Osteocyte (in vitro differentiated cells): ENCODE results near the gene SERPINA1. TPM values are rescaled to one million over a fixed set of nuclear protein-coding genes. Genes with fewer than 3 reads are reported as not detected.
A peak's percentile ranks its signal among the peaks of the same experiment; 100 is the strongest.
"Not testable (repeated sequence)": the region's sequence is repeated elsewhere in the genome, so short reads cannot be mapped to it uniquely, and the experiment has no call there.

Source experiments
- DNase-seq: peaks from one replicate; pipeline ENCODE4 v3.0.0; 2021; ENCODE audit warnings: mixed read lengths; ENCODE audit not compliant: unreplicated experiment; ENCODE audit errors: extremely low spot score
- H3K27ac Mint-ChIP-seq: one replicate; pipeline ENCODE4 v1.8.0; 2021; ENCODE audit warnings: mild to moderate bottlenecking, mixed read lengths; ENCODE audit not compliant: unreplicated experiment
- H3K27me3 Mint-ChIP-seq: one replicate; pipeline ENCODE4 v1.8.0; 2021; ENCODE audit warnings: mixed read lengths; ENCODE audit not compliant: unreplicated experiment
- H3K36me3 Mint-ChIP-seq: one replicate; pipeline ENCODE4 v1.8.0; 2021; ENCODE audit warnings: mixed read lengths; ENCODE audit not compliant: unreplicated experiment
- H3K4me1 Mint-ChIP-seq: one replicate; pipeline ENCODE4 v1.8.0; 2021; ENCODE audit warnings: mixed read lengths; ENCODE audit not compliant: unreplicated experiment
- H3K4me3 Mint-ChIP-seq: one replicate; pipeline ENCODE4 v1.8.0; 2021; ENCODE audit warnings: mild to moderate bottlenecking, moderate library complexity, mixed read lengths; ENCODE audit not compliant: unreplicated experiment
- H3K9me3 Mint-ChIP-seq: one replicate; pipeline ENCODE4 v1.8.0; 2021; ENCODE audit warnings: mixed read lengths; ENCODE audit not compliant: unreplicated experiment
- CTCF ChIP-seq: fragments of 200-600 bp; sonication (generic); IDR thresholded peaks from 2 replicates; pipeline ENCODE4 v1.5.0; 2021; ENCODE audit warnings: antibody characterized with exemption, mild to moderate bottlenecking, moderate library complexity
- total RNA-seq: library from RNA; stranded (reverse); gene quantifications from 2 replicates; pipeline ENCODE4 v1.2.1, GENCODE V29; 2021

The SERPINA1 gene
- total RNA-seq, 1 donor from 2014 or later = not detected

- peaks cover 45% of the 10 kb centered on the region for H3K27me3 Mint-ChIP-seq
- no peak overlapping the region for H3K4me3 Mint-ChIP-seq
- no peaks in the 10 kb centered on the region for H3K4me1 Mint-ChIP-seq
- DNase-seq = no peak
- H3K27ac Mint-ChIP-seq = no peak overlapping the region
- no peaks in the 10 kb centered on the region for H3K9me3 Mint-ChIP-seq
- peak; percentile 78 for TF ChIP-seq CTCF
- H3K36me3 Mint-ChIP-seq = no peaks in the 10 kb centered on the region
These were observed 35.2 kb upstream of the SERPINA1 start for GRCh38 chr14:94423453-94424056.

GRCh38 chr14:94421316-94421715 lies 32.9 kb upstream of the SERPINA1 start:
- no peaks in the 10 kb centered on the region for H3K9me3 Mint-ChIP-seq
- no peak overlapping the region for H3K4me3 Mint-ChIP-seq
- H3K27ac Mint-ChIP-seq = no peak overlapping the region

GRCh38 chr14:94417497-94418205 lies 29.2 kb upstream of the SERPINA1 start:
- H3K27ac Mint-ChIP-seq, DNase-seq, H3K4me1 Mint-ChIP-seq, H3K4me3 Mint-ChIP-seq, H3K36me3 Mint-ChIP-seq, H3K9me3 Mint-ChIP-seq: not testable (repeated sequence)
- H3K27me3 Mint-ChIP-seq = peaks cover 35% of the 10 kb centered on the region

More at GRCh38 chr14:94421316-94421715, 32.9 kb upstream of the SERPINA1 start:
- no peak for TF ChIP-seq CTCF
- Mint-ChIP-seq H3K36me3 (no peaks in the 10 kb centered on the region), H3K27me3 (peaks cover 42% of the 10 kb centered on the region), H3K4me1 (no peaks in the 10 kb centered on the region)
- DNase-seq = no peak

GRCh38 chr14:94412671-94413638 lies 24.6 kb upstream of the SERPINA1 start:
- TF ChIP-seq CTCF = no peak
- no peaks in the 10 kb centered on the region for H3K9me3 Mint-ChIP-seq
- DNase-seq = no peak
- peaks cover 21% of the 10 kb centered on the region for H3K27me3 Mint-ChIP-seq
- H3K4me1 Mint-ChIP-seq = no peaks in the 10 kb centered on the region
- no peak overlapping the region for H3K27ac Mint-ChIP-seq
- no peaks in the 10 kb centered on the region for H3K36me3 Mint-ChIP-seq
- H3K4me3 Mint-ChIP-seq = no peak overlapping the region

GRCh38 chr14:94411638-94412037 lies 23.2 kb upstream of the SERPINA1 start:
- no peak for TF ChIP-seq CTCF
- no peak overlapping the region for H3K27ac Mint-ChIP-seq
- H3K9me3 Mint-ChIP-seq = no peaks in the 10 kb centered on the region
- DNase-seq = no peak
- H3K27me3 Mint-ChIP-seq = peaks cover 19% of the 10 kb centered on the region
- no peaks in the 10 kb centered on the region for H3K36me3 Mint-ChIP-seq
- H3K4me1 Mint-ChIP-seq = no peaks in the 10 kb centered on the region
- H3K4me3 Mint-ChIP-seq = no peak overlapping the region

GRCh38 chr14:94409430-94409829 lies 21.0 kb upstream of the SERPINA1 start:
- not testable (repeated sequence) for H3K4me1 Mint-ChIP-seq, H3K9me3 Mint-ChIP-seq, DNase-seq, H3K27ac Mint-ChIP-seq, H3K36me3 Mint-ChIP-seq, H3K4me3 Mint-ChIP-seq
- H3K27me3 Mint-ChIP-seq = peaks cover 15% of the 10 kb centered on the region
